Activated T-helper 1 cell treated with anti-CD3 and anti-CD28 coated beads, Interleukin-2, amount 50 U/mL, for 16 hours (primary cell): ENCODE data around the gene GARIN5B.

Experiments used
- DNase-seq, 2 donors: peaks; one replicate each; pipeline ENCODE4 v3.0.0-alpha.2; 2020; ENCODE audit warnings: low read depth in 1 of 2, low spot score in 1 of 2

Gene GARIN5B

DNA sequence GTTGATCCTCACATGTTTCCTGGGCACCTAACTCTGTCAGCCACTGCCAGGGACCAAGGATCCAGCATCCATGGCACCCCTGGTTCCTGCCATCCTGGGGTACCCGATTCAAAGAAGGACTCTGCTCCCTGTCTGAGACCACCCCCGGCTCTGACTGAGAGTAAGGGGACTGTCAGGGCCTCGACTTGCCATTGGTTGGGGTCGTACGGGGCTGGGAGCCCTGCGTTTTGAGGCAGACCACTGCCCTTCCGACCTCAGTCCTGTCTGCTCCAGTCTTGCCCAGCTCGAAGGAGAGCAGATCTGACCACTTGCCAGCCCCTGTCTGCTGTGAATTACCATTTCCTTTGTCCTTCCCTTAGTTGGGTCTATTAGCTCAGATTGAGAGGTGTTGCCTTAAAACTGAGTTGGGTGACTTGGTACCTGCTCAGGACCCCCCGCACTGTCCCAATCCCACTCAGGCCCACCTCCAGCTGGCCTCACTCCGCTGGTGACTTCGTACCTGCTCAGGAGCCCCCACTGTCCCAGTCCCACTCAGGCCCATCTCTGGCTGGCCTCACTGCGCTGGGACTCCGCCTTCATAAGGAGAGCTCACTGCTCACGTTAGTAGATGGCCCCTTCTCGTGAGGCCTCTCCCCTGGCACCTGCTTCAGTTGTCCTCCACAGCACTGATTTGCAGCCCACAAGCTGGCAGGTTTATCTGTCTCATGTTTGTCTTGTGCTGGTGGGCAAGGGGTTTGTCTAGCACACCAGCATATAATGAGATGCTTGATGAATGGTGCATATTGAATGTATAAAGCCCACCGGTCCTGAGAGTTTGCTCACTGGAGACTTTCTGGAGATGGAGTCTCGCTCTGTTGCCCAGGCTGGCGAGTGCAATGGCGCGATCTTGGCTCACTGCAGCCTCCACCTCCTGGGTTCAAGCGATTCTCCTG, 26.6 kb upstream of the GARIN5B start:
- no peak for DNase-seq

GRCh38 chr19:55387736-55388497, 24.9 kb upstream of the GARIN5B start:
- DNase-seq, result no peak

DNA sequence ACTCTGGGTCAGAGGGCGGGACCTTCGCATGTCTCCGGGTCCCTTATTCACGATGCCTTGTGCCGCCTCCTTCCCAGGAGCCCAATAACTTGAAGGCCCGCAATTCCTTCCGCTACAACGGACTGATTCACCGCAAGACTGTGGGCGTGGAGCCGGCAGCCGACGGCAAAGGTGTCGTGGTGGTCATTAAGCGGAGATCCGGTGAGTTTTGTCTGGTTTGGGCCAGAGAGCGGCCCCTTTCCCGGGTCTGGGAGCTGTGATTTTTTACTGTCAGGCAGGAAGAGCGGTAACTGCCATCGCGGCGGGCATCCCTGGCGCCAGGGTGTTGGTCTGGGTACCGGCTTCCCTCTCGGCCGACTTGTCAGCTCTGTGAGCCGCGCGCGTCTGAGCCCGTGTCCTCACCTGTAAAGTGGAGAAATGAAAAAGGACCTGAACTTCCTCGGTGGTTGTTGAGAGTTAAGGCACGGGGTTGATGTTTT, 23.5 kb upstream of the GARIN5B start:
- DNase-seq, result no peak

GRCh38 chr19:55385724-55386492, 22.8 kb upstream of the GARIN5B start, which contains the start of gene RPL28:
Gene RPL28 (plus strand): TSS chr19:55385932. CDS start chr19:55386358, 426 bp downstream.
- peak; percentile 95 to 96 for DNase-seq

- peak; percentile 85 to 88 for DNase-seq
Measured at GRCh38 chr19:55384920-55385723, 22.1 kb upstream of the GARIN5B start.

- peak in 1 of 2 donors; percentile 20 for DNase-seq
Measured at GRCh38 chr19:55384131-55384919, 21.3 kb upstream of the GARIN5B start, which contains the start of gene TMEM238. Gene TMEM238 (minus strand): TSS chr19:55384292. CDS start chr19:55384259, 33 bp downstream.

DNA sequence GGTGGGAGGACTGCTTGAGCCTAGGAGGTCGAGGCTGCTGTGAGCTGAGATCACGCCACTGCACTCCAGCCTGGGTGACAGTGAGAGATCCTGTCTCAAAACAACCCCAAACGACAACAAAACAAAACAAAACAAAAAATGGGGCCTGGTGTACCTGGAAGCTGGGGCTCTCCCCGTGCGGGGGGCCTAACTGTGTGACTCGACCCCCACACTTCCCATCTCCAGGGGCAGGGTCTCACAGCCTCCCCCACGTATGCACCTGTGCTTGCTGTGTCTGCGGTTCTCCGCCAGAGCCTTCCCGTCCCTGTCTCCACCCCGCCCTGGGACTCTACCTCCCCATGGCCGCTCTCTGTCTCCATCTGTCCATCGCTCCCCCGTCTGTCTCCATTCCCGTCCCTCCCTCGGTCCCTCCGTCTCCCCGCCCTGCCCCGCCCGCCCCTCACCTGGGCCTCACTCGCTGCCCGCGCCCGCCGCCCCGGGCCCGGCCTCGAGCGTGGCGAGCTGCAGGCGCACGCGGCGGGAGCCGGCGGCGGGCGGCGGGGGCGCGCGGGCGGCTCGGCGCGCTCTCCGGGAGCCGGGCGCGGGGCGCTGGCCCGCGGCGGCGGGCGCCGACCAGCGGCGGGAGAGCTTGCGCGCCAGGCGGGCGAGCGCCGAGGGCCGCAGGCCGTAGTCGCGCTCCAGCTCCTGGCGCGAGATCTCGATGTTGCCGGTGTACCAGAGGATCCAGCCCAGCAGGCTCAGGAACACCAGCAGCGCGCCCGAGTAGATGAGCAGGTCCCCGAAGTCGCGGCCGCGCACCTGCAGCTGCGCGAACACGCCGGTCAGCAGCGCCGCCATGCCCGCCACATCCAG, 20.4 kb upstream of the GARIN5B start:
- DNase-seq, result no peak

- no peak for DNase-seq
Measured at GRCh38 chr19:55382522-55383054, 19.5 kb upstream of the GARIN5B start.

GRCh38 chr19:55382013-55382412, 19.0 kb upstream of the GARIN5B start:
- DNase-seq, result no peak

DNA sequence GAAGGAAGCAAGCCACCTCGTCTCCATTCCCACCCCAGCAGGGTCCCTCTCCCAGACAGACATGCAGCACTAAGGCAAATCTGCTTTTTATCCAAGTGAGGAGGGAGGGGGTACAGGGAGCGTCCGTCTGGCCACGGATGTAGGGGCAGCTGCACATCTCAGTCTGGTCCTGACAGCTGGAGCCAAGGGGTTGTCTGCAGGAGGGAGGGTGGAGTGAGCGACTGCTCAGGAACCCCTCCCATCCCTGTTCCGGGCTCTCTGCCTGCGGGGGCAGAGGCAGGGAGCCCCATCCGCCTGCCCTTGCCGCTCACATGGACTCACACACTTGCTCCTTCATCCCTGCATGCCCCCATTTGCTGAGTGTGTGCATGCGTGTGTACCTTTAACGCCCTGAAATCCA, 16.1 kb upstream of the GARIN5B start:
- no peak for DNase-seq

DNA sequence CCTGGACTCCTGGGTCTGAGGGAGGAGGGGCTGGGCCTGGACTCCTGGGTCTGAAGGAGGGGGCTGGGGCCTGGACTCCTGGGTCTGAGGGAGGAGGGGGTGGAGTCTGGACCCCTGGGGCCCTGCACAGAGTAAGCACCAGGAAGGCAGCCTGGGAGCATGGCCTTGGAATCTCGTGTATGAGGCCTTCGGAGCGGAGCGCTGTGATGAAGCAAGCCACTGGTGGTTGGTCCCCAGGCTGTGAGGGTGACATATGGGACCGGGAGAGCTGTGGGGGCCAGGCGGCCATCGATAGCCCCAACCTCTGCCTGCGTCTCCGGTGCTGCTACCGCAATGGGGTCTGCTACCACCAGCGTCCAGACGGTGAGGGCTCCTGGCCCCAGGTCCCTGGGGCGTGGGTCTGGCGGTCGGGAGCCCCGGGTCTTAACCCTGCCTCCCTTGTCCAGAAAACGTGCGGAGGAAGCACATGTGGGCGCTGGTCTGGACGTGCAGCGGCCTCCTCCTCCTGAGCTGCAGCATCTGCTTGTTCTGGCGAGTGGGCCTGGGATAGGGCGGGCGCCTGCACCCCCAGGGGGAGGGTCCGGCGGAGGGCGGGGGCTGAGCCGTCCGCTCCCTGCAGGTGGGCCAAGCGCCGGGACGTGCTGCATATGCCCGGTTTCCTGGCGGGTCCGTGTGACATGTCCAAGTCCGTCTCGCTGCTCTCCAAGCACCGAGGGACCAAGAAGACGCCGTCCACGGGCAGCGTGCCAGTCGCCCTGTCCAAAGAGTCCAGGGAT, 14.5 kb upstream of the GARIN5B start:
- DNase-seq, result no peak

GRCh38 chr19:55376241-55376933, 13.3 kb upstream of the GARIN5B start, which contains the start of gene TMEM190:
Gene TMEM190 (plus strand): TSS chr19:55376826. CDS start chr19:55376854, 28 bp downstream.
- DNase-seq, result no peak

DNA sequence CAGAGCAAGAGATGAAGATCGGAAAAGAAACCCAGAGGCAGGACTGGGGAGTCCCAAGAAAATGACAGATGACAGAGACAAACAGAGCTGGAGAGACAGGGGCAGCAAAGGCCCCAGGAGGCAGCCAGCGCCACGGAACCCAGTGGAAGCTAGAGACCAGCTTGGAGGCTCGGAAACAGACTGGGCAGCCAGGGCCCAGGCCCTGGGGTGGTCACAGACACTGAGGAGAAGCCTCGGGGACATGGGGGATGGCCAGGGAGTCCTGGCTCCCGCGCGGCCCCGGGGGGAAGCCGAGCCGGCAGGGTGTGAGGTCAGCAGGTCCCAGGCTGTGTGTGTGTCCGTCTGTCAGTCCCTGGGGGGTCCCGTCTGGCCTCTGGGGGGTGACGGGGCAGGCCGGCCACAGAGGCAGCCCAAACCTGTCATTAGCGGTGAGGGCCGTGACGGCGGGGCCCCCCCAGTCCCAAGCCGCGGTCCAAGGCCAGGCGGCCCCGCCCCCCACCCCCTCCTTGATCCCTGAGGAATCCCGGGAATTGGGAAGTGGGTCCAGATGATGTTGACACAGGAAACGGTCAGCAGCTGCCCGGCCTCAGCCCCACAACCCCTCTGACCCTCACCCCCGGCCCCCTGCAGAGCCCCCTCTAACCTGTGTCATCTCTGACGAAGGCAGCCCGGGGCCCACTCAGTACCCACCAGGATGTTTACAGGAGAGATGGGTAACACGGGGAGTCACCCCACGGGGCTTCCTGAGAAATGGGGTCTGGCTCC, 11.1 kb upstream of the GARIN5B start:
- no peak for DNase-seq

- DNase-seq, result no peak
Measured at GRCh38 chr19:55373306-55373992, 10.4 kb upstream of the GARIN5B start.

DNA sequence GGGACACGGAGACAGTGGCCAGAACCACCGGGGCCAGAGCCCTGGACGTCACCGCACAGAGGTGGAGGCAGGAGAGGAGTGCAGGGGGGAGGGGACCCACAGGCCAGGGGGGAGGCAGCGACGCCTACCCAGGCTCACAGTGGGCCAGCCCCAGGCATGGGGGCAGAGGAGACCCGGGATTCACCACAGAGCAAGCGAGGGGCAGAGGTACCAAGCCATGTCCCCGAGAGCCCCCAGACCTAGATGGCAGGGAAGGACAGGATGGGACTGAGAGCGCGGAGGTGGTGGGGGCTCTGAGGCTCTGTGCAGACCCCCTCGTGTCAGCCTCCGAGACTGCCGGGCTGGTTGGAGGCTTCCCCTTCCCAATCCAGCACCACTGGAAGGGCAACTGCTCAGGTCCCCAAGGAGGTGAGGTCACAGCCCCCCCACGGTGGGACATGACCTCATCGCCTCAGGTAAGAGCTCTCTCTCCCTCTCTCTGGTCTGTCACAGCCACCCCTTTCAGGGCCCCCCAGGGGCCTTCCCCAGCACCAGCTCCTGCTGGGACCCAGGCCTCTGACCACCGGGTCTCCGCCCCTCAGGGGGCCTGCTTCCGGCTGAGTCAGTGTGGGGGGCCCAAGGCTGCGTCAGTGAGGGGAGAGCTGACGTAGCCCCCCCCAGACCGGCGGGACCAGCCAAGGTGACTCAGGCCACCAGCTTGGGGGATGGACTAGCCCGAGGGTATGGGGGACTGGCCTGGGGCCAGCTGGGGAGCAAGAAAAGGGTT, 9.4 kb upstream of the GARIN5B start:
- DNase-seq, result no peak
